HG03442 (cell line): ENCODE results near the gene CLPTM1L.
"Not testable (repeated sequence)": the region's sequence is repeated elsewhere in the genome, so short reads cannot be mapped to it uniquely, and the experiment has no call there.

ENCODE experiments used
- ATAC-seq: cut with Tn5 transposase; IDR thresholded peaks from one replicate; pipeline ENCODE4 v1.9.1; 2021; ENCODE audit warnings: mild to moderate bottlenecking, moderate library complexity; ENCODE audit not compliant: unreplicated experiment

CLPTM1L gene

GRCh38 chr5:1362242-1363015 is 17.5 kb upstream of the CLPTM1L start:
- no peak for ATAC-seq

- ATAC-seq: no peak
These were observed 16.0 kb upstream of the CLPTM1L start for GRCh38 chr5:1360861-1361260.

GRCh38 chr5:1360367-1360766 is 15.5 kb upstream of the CLPTM1L start:
- not testable (repeated sequence) for ATAC-seq

- ATAC-seq: no peak
These were observed 14.8 kb upstream of the CLPTM1L start for GRCh38 chr5:1359713-1360112.

GRCh38 chr5:1359031-1359645 is 14.2 kb upstream of the CLPTM1L start:
- no peak for ATAC-seq

GRCh38 chr5:1358726-1359025 is 13.8 kb upstream of the CLPTM1L start:
- ATAC-seq: no peak

- ATAC-seq: no peak
These were observed 13.2 kb upstream of the CLPTM1L start for GRCh38 chr5:1357946-1358725.

- no peak for ATAC-seq
These were observed 12.2 kb upstream of the CLPTM1L start for GRCh38 chr5:1356873-1357787.

GRCh38 chr5:1354576-1354975 is 9.7 kb upstream of the CLPTM1L start:
- ATAC-seq: no peak

- no peak for ATAC-seq
These were observed 7.6 kb upstream of the CLPTM1L start for GRCh38 chr5:1352231-1353219.

- ATAC-seq: no peak
These were observed 6.3 kb upstream of the CLPTM1L start for GRCh38 chr5:1351156-1351555.

- ATAC-seq: no peak
These were observed 4.3 kb upstream of the CLPTM1L start for GRCh38 chr5:1349246-1349645.

- no peak for ATAC-seq
These were observed 4.0 kb upstream of the CLPTM1L start for GRCh38 chr5:1348986-1349245.

GRCh38 chr5:1347571-1347970 is 2.7 kb upstream of the CLPTM1L start:
- ATAC-seq: no peak

GRCh38 chr5:1346627-1347440 is 1.9 kb upstream of the CLPTM1L start:
- ATAC-seq: no peak

GRCh38 chr5:1345876-1346626 is 1.2 kb upstream of the CLPTM1L start:
- ATAC-seq: no peak

- ATAC-seq: peak; percentile 17
These were observed 683 bp downstream of the CLPTM1L start for GRCh38 chr5:1343931-1344901.
